ENCODE data around the gene TMEM151B. TPM values are rescaled to one million over a fixed set of nuclear protein-coding genes. Genes with fewer than 3 reads are reported as not detected.

The TMEM151B gene
- total and polyA plus RNA-seq, 2 of the 4 experiments (the other 2 are of a cell fraction), result not detected

GRCh38 chr6:44269178-44269920 is 901 bp upstream of the TMEM151B start:
- WGBS, 2 experiments (ENCODE audit: extremely low coverage in 2 of 2, insufficient read length in 1 of 2), result no CpG with 5 or more reads among the region's 1 CpG
- CTCF ChIA-PET, result interaction anchor here (1.1 kb wide), 1 partner anchor 65 kb away, joined by 3 read pairs; no protein-coding TSS in a partner anchor
- in situ Hi-C loops (cut with MboI; ENCODE audit: low sequenced_read_pairs), result no loop called here

More at GRCh38 chr6:44269178-44269920, 901 bp upstream of the TMEM151B start:
- Histone ChIP-seq H3K9me1 (ENCODE audit: insufficient read depth, low read length) (no peaks in the 10 kb centered on the region), H2AFZ (replicated peaks; ENCODE audit: low read length, poor library complexity) (no peak overlapping the region), H3K27me3 (ENCODE audit: control insufficient read depth, insufficient read depth, low read length) (peaks cover 52% of the 10 kb centered on the region), H2AK5ac (ENCODE audit: low read depth, low read length) (no peak overlapping the region), H3K9me3 (ENCODE audit: control insufficient read depth, insufficient read depth, low read length) (no peaks in the 10 kb centered on the region), H3K23ac (ENCODE audit: low read depth, low read length) (no peak overlapping the region), H4K5ac (ENCODE audit: low read depth, low read length) (no peak overlapping the region), H3K18ac (ENCODE audit: low read depth, low read length) (no peak overlapping the region), H3K4me2 (ENCODE audit: low read depth, low read length) (no peak overlapping the region), H3K56ac (ENCODE audit: extremely low read depth, insufficient read depth, low read length) (no peak overlapping the region), H2BK15ac (ENCODE audit: low read depth, low read length) (no peak overlapping the region), H4K91ac (ENCODE audit: insufficient read depth, low read depth, low read length) (no peak overlapping the region), H3K4ac (ENCODE audit: low read depth, low read length) (no peak overlapping the region), H2BK5ac (ENCODE audit: low read depth, low read length, poor library complexity, severe bottlenecking) (no peak overlapping the region), H3K79me1 (ENCODE audit: low read depth in 1 of 2, low read length in 2 of 2) (peaks cover 4 to 6% of the 10 kb centered on the region in 2 experiments; a peak in 3 of 4 replicates), H3K14ac (replicated peaks; ENCODE audit: low read depth, low read length) (no peak overlapping the region), H3K4me1 (ENCODE audit: control insufficient read depth, insufficient read depth, low read length) (peaks cover under 1% of the 10 kb centered on the region; the same call in 1 of the 2 replicates), H3K36me3 (ENCODE audit: control insufficient read depth, insufficient read depth, low read length) (no peaks in the 10 kb centered on the region), H2BK20ac (ENCODE audit: low read depth, low read length) (no peak overlapping the region), H4K8ac (ENCODE audit: low read depth in 2 of 2, low read length in 2 of 2) (no peak overlapping the region), H2BK120ac (ENCODE audit: low read depth, low read length) (no peak overlapping the region), H3K4me3 (ENCODE audit: insufficient read depth, low read depth, low read length) (no peak overlapping the region), H3K27ac (ENCODE audit: insufficient read depth, low read length) (no peak overlapping the region), H3K9ac (ENCODE audit: low read depth, low read length) (no peak overlapping the region), H4K20me1 (ENCODE audit: insufficient read depth, low read length) (peaks cover 8% of the 10 kb centered on the region; the same call in 1 of the 2 replicates), H2AK9ac (replicated peaks; ENCODE audit: low read depth, low read length, poor library complexity) (no peak overlapping the region)
- POLR2A ChIA-PET (ENCODE audit: unreplicated experiment), result no interaction called here
- dilution Hi-C loops (cut with HindIII; ENCODE audit: low sequenced_read_pairs, unreplicated experiment) (no loop called here), intact Hi-C loops (cut with micrococcal nuclease) (no loop called here)
- no TSS peak for BruUV-seq (replicated peaks)
- ATAC-seq (ENCODE audit: low read depth) (no peak), DNase-seq (no peak)
- no peak for TF ChIP-seq RCOR1 (IDR thresholded peaks at IDR 0.05; ENCODE audit: insufficient replicate concordance, low read length)
- no peak for TF ChIP-seq USF2 (IDR thresholded peaks at IDR 0.05; ENCODE audit: low read depth, low read length)
- TF ChIP-seq RFX5 (IDR thresholded peaks at IDR 0.05; ENCODE audit: low read depth, low read length), result no peak
- TF ChIP-seq RAD21 (IDR thresholded peaks at IDR 0.05; ENCODE audit: low read length), result no peak
- TF ChIP-seq MXI1 (IDR thresholded peaks at IDR 0.05; ENCODE audit: borderline replicate concordance, low read depth, low read length), result no peak
- no peak for TF ChIP-seq SMC3 (IDR thresholded peaks at IDR 0.05; ENCODE audit: low read depth, low read length)
- TF ChIP-seq MAZ (IDR thresholded peaks at IDR 0.05; ENCODE audit: borderline replicate concordance, low read depth, low read length), result no peak
- no peak for TF ChIP-seq ELK1 (IDR thresholded peaks at IDR 0.05; ENCODE audit: borderline replicate concordance, low read depth, low read length)
- no peak for TF ChIP-seq CEBPB (IDR thresholded peaks at IDR 0.05; ENCODE audit: low read depth, low read length)
- TF ChIP-seq POLR2A (IDR thresholded peaks at IDR 0.05; ENCODE audit: low read depth, low read length), result no peak
- TF ChIP-seq CTCF (conservative IDR thresholded peaks at IDR 0.05; ENCODE audit: low read depth, low read length), result no peak
- TF ChIP-seq FOS (IDR thresholded peaks at IDR 0.05; ENCODE audit: low read depth, low read length), result no peak
- no peak for TF ChIP-seq MAFK (IDR thresholded peaks at IDR 0.05; ENCODE audit: low read depth, low read length)
- no peak for TF ChIP-seq NFE2L2 (IDR thresholded peaks at IDR 0.05; ENCODE audit: low read depth, low read length)
